Measurements from ENCODE around the gene KDM5B. TPM values are rescaled to one million over a fixed set of nuclear protein-coding genes. Genes with fewer than 3 reads are reported as not detected.
"Not testable (repeated sequence)": the region's sequence is repeated elsewhere in the genome, so short reads cannot be mapped to it uniquely, and the experiment has no call there.

Gene KDM5B
- polyA plus RNA-seq, 3 donors: 3.4 to 12.5 (median 10.6) TPM

DNA sequence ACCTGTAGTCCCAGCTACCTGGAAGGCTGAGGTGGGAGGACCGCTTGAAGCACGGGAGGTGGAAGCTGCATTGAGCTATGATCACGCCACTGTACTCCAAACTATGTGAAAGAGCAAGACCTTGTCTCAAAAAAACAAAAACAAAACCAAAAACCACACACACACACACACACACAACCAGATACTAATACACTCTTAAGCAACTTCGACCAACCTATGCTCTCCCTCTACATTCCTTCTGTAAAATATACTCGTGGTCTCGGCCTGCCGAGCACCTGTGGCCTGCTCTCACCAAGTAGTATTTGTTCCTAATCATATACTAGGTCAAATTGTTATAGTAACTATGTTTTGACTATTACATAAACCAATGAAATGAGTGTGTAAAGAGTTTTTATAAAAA lies 84.5 kb downstream of the KDM5B start:
- Histone ChIP-seq H3K36me3 (replicated peaks in 1 of 2; ENCODE audit: control insufficient read depth in 1 of 2, insufficient read depth in 2 of 2, low read length in 2 of 2) (peaks cover 12 to 24% of the 10 kb centered on the region in 2 donors), H2AFZ (ENCODE audit: insufficient read depth, low read depth, low read length, poor library complexity, severe bottlenecking) (no peak overlapping the region), H3K27me3 (ENCODE audit: control insufficient read depth in 2 of 2, insufficient read depth in 2 of 2, low read length in 2 of 2) (peaks cover 5 to 9% of the 10 kb centered on the region in 2 donors), H3K79me2 (ENCODE audit: insufficient read depth, low read length) (no peaks in the 10 kb centered on the region), H3K9ac (ENCODE audit: insufficient read depth, low read length, poor library complexity, severe bottlenecking) (no peak overlapping the region), H3K9me3 (replicated peaks in 1 of 2; ENCODE audit: control insufficient read depth in 1 of 2, insufficient read depth in 1 of 2, low read length in 2 of 2) (no peaks in the 10 kb centered on the region), H3K4me1 (ENCODE audit: control insufficient read depth in 1 of 2, insufficient read depth in 2 of 2, low read length in 2 of 2) (no peaks in the 10 kb centered on the region), H3K4me3 (replicated peaks in 1 of 3; ENCODE audit: low read depth in 2 of 3, low read length in 3 of 3) (no peak overlapping the region), H4K20me1 (ENCODE audit: insufficient read depth, low read length) (no peaks in the 10 kb centered on the region), H3K27ac (ENCODE audit: low read depth in 1 of 2, low read length in 2 of 2) (no peak overlapping the region), H3K4me2 (replicated peaks; ENCODE audit: extremely low read depth, low read length, poor library complexity, severe bottlenecking) (no peak overlapping the region)
- no peaks in the 10 kb centered on the region for H3K9me3 Mint-ChIP-seq
- DNase-seq: no peak
- H3K27ac Mint-ChIP-seq: no peak overlapping the region
- H3K4me1 Mint-ChIP-seq: peaks cover 2% of the 10 kb centered on the region
- H3K27me3 Mint-ChIP-seq (ENCODE audit: low read depth in 3 of 3): peaks cover 9 to 26% (median 11%) of the 10 kb centered on the region in 3 donors
- TF ChIP-seq, protein P1, sequence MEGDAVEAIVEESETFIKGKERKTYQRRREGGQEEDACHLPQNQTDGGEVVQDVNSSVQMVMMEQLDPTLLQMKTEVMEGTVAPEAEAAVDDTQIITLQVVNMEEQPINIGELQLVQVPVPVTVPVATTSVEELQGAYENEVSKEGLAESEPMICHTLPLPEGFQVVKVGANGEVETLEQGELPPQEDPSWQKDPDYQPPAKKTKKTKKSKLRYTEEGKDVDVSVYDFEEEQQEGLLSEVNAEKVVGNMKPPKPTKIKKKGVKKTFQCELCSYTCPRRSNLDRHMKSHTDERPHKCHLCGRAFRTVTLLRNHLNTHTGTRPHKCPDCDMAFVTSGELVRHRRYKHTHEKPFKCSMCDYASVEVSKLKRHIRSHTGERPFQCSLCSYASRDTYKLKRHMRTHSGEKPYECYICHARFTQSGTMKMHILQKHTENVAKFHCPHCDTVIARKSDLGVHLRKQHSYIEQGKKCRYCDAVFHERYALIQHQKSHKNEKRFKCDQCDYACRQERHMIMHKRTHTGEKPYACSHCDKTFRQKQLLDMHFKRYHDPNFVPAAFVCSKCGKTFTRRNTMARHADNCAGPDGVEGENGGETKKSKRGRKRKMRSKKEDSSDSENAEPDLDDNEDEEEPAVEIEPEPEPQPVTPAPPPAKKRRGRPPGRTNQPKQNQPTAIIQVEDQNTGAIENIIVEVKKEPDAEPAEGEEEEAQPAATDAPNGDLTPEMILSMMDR (IDR thresholded peaks at IDR 0.05): no peak
- no peak overlapping the region for H3K4me3 Mint-ChIP-seq
- no CpG with 5 or more reads among the region's 7 CpGs for WGBS (ENCODE audit: insufficient coverage)
- intact Hi-C loops (cut with micrococcal nuclease): no loop called here
- peaks cover 26 to 29% of the 10 kb centered on the region in 2 donors for H3K36me3 Mint-ChIP-seq

DNA sequence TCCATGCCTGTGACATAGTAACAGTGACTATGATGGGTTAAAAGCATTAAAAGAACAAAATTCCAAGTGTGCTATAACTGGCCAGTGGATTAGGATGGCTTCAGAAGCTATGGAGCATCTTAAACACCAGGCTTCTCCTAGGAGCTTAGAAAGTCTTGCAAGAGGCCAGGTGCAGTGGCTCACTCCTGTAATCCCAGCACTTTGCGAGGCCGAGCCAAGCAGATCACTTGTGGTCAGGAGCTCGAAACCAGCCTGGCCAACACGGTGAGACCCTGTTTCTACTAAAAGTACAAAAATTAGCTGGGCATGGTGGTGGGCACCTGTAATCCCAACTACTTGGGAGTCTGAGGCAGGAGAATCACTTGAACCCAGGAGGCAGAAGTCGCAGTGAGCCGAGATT lies 85.2 kb downstream of the KDM5B start:
- 82% methylated on average over 5 of the region's 6 CpGs for WGBS (ENCODE audit: insufficient coverage)
- H3K79me2 ChIP-seq (ENCODE audit: insufficient read depth, low read length); H3K4me1 ChIP-seq (ENCODE audit: control insufficient read depth in 1 of 2, insufficient read depth in 2 of 2, low read length in 2 of 2); H2AFZ ChIP-seq (ENCODE audit: insufficient read depth, low read depth, low read length, poor library complexity, severe bottlenecking); H3K9me3 Mint-ChIP-seq; H3K9me3 ChIP-seq (replicated peaks in 1 of 2; ENCODE audit: control insufficient read depth in 1 of 2, insufficient read depth in 1 of 2, low read length in 2 of 2); DNase-seq; H3K4me3 ChIP-seq (replicated peaks in 1 of 3; ENCODE audit: low read depth in 2 of 3, low read length in 3 of 3); H3K4me3 Mint-ChIP-seq; H3K4me1 Mint-ChIP-seq; H3K4me2 ChIP-seq (replicated peaks; ENCODE audit: extremely low read depth, low read length, poor library complexity, severe bottlenecking); H4K20me1 ChIP-seq (ENCODE audit: insufficient read depth, low read length); H3K9ac ChIP-seq (ENCODE audit: insufficient read depth, low read length, poor library complexity, severe bottlenecking); H3K27ac ChIP-seq (ENCODE audit: low read depth in 1 of 2, low read length in 2 of 2); intact Hi-C loops (cut with micrococcal nuclease); H3K27ac Mint-ChIP-seq: not testable (repeated sequence)
- H3K36me3 Mint-ChIP-seq: peaks cover 19 to 22% of the 10 kb centered on the region in 2 donors
- Histone ChIP-seq H3K27me3 (ENCODE audit: control insufficient read depth in 2 of 2, insufficient read depth in 2 of 2, low read length in 2 of 2) (peaks cover 11 to 15% of the 10 kb centered on the region in 2 donors), H3K36me3 (replicated peaks in 1 of 2; ENCODE audit: control insufficient read depth in 1 of 2, insufficient read depth in 2 of 2, low read length in 2 of 2) (peaks cover 5 to 17% of the 10 kb centered on the region in 2 donors)
- H3K27me3 Mint-ChIP-seq (ENCODE audit: low read depth in 3 of 3): peaks cover 16 to 33% (median 17%) of the 10 kb centered on the region in 3 donors

Data from CD14-positive monocyte (primary cell).